H9 (cell line): ENCODE data around the gene REV1. TPM values are rescaled to one million over a fixed set of nuclear protein-coding genes. Genes with fewer than 3 reads are reported as not detected.

ENCODE experiments used
- DNase-seq: peaks from one replicate; pipeline ENCODE4 v3.0.0-alpha.2; 2017
- H2AFZ ChIP-seq: one replicate; pipeline ENCODE4 v1.6.1; 2013; ENCODE audit warnings: mild to moderate bottlenecking, low read length, control low read depth, moderate library complexity
- H2AK5ac ChIP-seq: 2 replicates; pipeline ENCODE4 v1.6.1; 2013; ENCODE audit warnings: low read length, control low read depth, mixed read lengths; ENCODE audit not compliant: insufficient read length
- H2BK120ac ChIP-seq: one replicate; pipeline ENCODE4 v1.6.1; 2013; ENCODE audit warnings: low read depth, mild to moderate bottlenecking, low read length, control low read depth, inconsistent platforms; ENCODE audit not compliant: poor library complexity, severe bottlenecking
- H2BK12ac ChIP-seq: 2 replicates; pipeline ENCODE4 v1.6.1; 2013; ENCODE audit warnings: low read length, control low read depth, mixed read lengths, low read depth; ENCODE audit not compliant: insufficient read length
- H2BK15ac ChIP-seq: 2 replicates; pipeline ENCODE4 v1.6.1; 2013; ENCODE audit warnings: low read depth, low read length, control low read depth
- H2BK20ac ChIP-seq: one replicate; pipeline ENCODE4 v1.6.1; 2013; ENCODE audit warnings: low read depth, mild to moderate bottlenecking, low read length, control low read depth, inconsistent platforms; ENCODE audit not compliant: poor library complexity, severe bottlenecking
- H2BK5ac ChIP-seq: 2 replicates; pipeline ENCODE4 v1.6.1; 2013; ENCODE audit warnings: low read length, control low read depth, mixed read lengths; ENCODE audit not compliant: insufficient read length
- H3K14ac ChIP-seq: 2 replicates; pipeline ENCODE4 v1.6.1; 2013; ENCODE audit warnings: low read length, control low read depth; ENCODE audit not compliant: insufficient read depth
- H3K18ac ChIP-seq: 2 replicates; pipeline ENCODE4 v1.6.1; 2013; ENCODE audit warnings: low read depth, mild to moderate bottlenecking, mixed read lengths, low read length, control low read depth; ENCODE audit not compliant: insufficient read length
- H3K23ac ChIP-seq: 2 replicates; pipeline ENCODE4 v1.6.1; 2013; ENCODE audit warnings: low read length, control low read depth, mixed read lengths, low read depth; ENCODE audit not compliant: insufficient read length
- H3K23me2 ChIP-seq: 2 replicates; pipeline ENCODE4 v1.6.1; 2013; ENCODE audit warnings: low read depth, mild to moderate bottlenecking, mixed read lengths, low read length, control low read depth; ENCODE audit not compliant: insufficient read length, poor library complexity, severe bottlenecking
- H3K27ac ChIP-seq: 2 replicates; pipeline ENCODE4 v1.5.1; 2013; ENCODE audit warnings: low read length, control low read depth, mixed read lengths, low read depth; ENCODE audit not compliant: insufficient read length
- H3K27me3 ChIP-seq: 2 replicates; pipeline ENCODE4 v1.6.1; 2013; ENCODE audit warnings: low read length, control low read depth, inconsistent platforms; ENCODE audit not compliant: insufficient read depth
- H3K4ac ChIP-seq: 2 replicates; pipeline ENCODE4 v1.6.1; 2013; ENCODE audit warnings: low read depth, mild to moderate bottlenecking, control low read depth, inconsistent platforms, low read length, moderate library complexity
- H3K4me1 ChIP-seq: 2 replicates; pipeline ENCODE4 v1.6.1; 2013; ENCODE audit warnings: low read length, control low read depth, inconsistent platforms; ENCODE audit not compliant: insufficient read depth
- H3K4me2 ChIP-seq: 2 replicates; pipeline ENCODE4 v1.6.1; 2013; ENCODE audit warnings: low read length, control low read depth, mixed read lengths; ENCODE audit not compliant: insufficient read length, insufficient read depth
- H3K56ac ChIP-seq: 2 replicates; pipeline ENCODE4 v1.6.1; 2013; ENCODE audit warnings: low read depth, mild to moderate bottlenecking, mixed read lengths, low read length, control low read depth; ENCODE audit not compliant: insufficient read length
- H3K79me1 ChIP-seq: 2 replicates; pipeline ENCODE4 v1.6.1; 2013; ENCODE audit warnings: low read depth, mild to moderate bottlenecking, moderate library complexity, low read length, control low read depth, inconsistent platforms; ENCODE audit not compliant: insufficient read depth, poor library complexity, severe bottlenecking
- H3K79me2 ChIP-seq: 2 replicates; pipeline ENCODE4 v1.6.1; 2013; ENCODE audit warnings: low read length, control low read depth, inconsistent platforms; ENCODE audit not compliant: insufficient read depth
- H3K9ac ChIP-seq: 2 replicates; pipeline ENCODE4 v1.6.1; 2013; ENCODE audit warnings: low read length, control low read depth, mixed read lengths; ENCODE audit not compliant: insufficient read length; ENCODE audit errors: extremely low read depth
- H3K9me3 ChIP-seq: one replicate; pipeline ENCODE4 v1.6.1; 2013; ENCODE audit warnings: low read depth, low read length, inconsistent platforms; ENCODE audit not compliant: control insufficient read depth
- H3T11ph ChIP-seq: one replicate; pipeline ENCODE4 v1.6.1; 2013; ENCODE audit warnings: mild to moderate bottlenecking, low read length, control low read depth, inconsistent platforms
- H4K20me1 ChIP-seq: one replicate; pipeline ENCODE4 v1.6.1; 2013; ENCODE audit not compliant: control insufficient read depth, insufficient read length, insufficient read depth
- H4K5ac ChIP-seq: 2 replicates; pipeline ENCODE4 v1.6.1; 2013; ENCODE audit warnings: low read depth, mild to moderate bottlenecking, mixed read lengths, low read length, control low read depth; ENCODE audit not compliant: insufficient read length
- H4K8ac ChIP-seq: replicated peaks from 2 replicates; pipeline ENCODE4 v1.6.1; 2013; ENCODE audit warnings: low read length, control low read depth, mixed read lengths, low read depth; ENCODE audit not compliant: insufficient read length
- H4K91ac ChIP-seq: 2 replicates; pipeline ENCODE4 v1.6.1; 2013; ENCODE audit warnings: low read depth, mild to moderate bottlenecking, moderate library complexity, mixed read lengths, low read length, control low read depth; ENCODE audit not compliant: insufficient read length
- H3K27ac Mint-ChIP-seq, 3 experiments: 2 replicates in 2 of 3; 3 replicates in 1 of 3; pipeline ENCODE4 v1.8.0; 2020 to 2021; ENCODE audit warnings: mixed read lengths in 3 of 3, mild to moderate bottlenecking in 1 of 3, moderate library complexity in 1 of 3
- H3K27me3 Mint-ChIP-seq: 2 replicates; pipeline ENCODE4 v1.8.0; 2021; ENCODE audit warnings: low read depth, mild to moderate bottlenecking, moderate library complexity, mixed read lengths
- H3K36me3 Mint-ChIP-seq, 3 experiments: 2 replicates in 2 of 3; 3 replicates in 1 of 3; pipeline ENCODE4 v1.8.0; 2020 to 2021; ENCODE audit warnings: low read depth in 3 of 3, mixed read lengths in 3 of 3; ENCODE audit not compliant: insufficient read depth in 1 of 3
- H3K4me1 Mint-ChIP-seq, 2 experiments: 2 replicates each; pipeline ENCODE4 v1.8.0; 2020; ENCODE audit warnings: mixed read lengths in 2 of 2
- H3K4me3 Mint-ChIP-seq, 2 experiments: 2 replicates in 1 of 2; 3 replicates in 1 of 2; pipeline ENCODE4 v1.8.0; 2020 to 2021; ENCODE audit warnings: mild to moderate bottlenecking in 2 of 2, mixed read lengths in 2 of 2, moderate library complexity in 1 of 2
- H3K9me3 Mint-ChIP-seq, 2 experiments: 2 replicates in 1 of 2; 3 replicates in 1 of 2; pipeline ENCODE4 v1.8.0; 2020; ENCODE audit warnings: mild to moderate bottlenecking in 2 of 2, mixed read lengths in 2 of 2, moderate library complexity in 1 of 2
- CTCF ChIP-seq: fragments of 200-600 bp; sonication (generic); conservative IDR thresholded peaks from 3 replicates; pipeline ENCODE4 v1.8.0; 2021; ENCODE audit warnings: antibody characterized with exemption, mild to moderate bottlenecking
- WGBS: extraction: QIAGEN DNeasy Blood & Tissue Kit; methylation state at CpG from one replicate; pipeline ENCODE4 v1.1.7; 2013; ENCODE audit warnings: missing lambda C conversion rate, low lambda C conversion rate, mixed read lengths; ENCODE audit not compliant: insufficient read length; ENCODE audit errors: extremely low coverage; 5-methylcytosine and 5-hydroxymethylcytosine counted together
- total RNA-seq: library from RNA; stranded (reverse); gene quantifications from 2 replicates; pipeline ENCODE4 v1.2.1, GENCODE V29; 2021

Gene REV1
- total RNA-seq, 1 experiment from 2014 or later, result 41.6 TPM

GRCh38 chr2:99397266-99397920 is 92.4 kb downstream of the REV1 start:
- WGBS, result no CpG with 5 or more reads among the region's 3 CpGs
- no peak overlapping the region for H3K23ac ChIP-seq
- H3K27me3 ChIP-seq, result no peaks in the 10 kb centered on the region
- no peaks in the 10 kb centered on the region for H3K9me3 ChIP-seq
- no peaks in the 10 kb centered on the region for H3K23me2 ChIP-seq
- H2BK12ac ChIP-seq, result no peak overlapping the region
- H3T11ph ChIP-seq, result no peak overlapping the region
- H3K36me3 Mint-ChIP-seq, result peaks cover 40 to 89% (median 64%) of the 10 kb centered on the region in 3 experiments; a peak in 6 of 7 replicates
- no peak overlapping the region for H2BK20ac ChIP-seq
- no peak overlapping the region for H2BK5ac ChIP-seq
- H3K4me1 Mint-ChIP-seq, result peaks cover 5 to 7% of the 10 kb centered on the region in 2 experiments
- no peak overlapping the region for H2BK120ac ChIP-seq
- no peak overlapping the region for H4K5ac ChIP-seq
- no peak overlapping the region for H3K56ac ChIP-seq
- no peak overlapping the region for H3K27ac ChIP-seq
- no peaks in the 10 kb centered on the region for H3K9me3 Mint-ChIP-seq
- H3K18ac ChIP-seq, result no peak overlapping the region
- H3K4me1 ChIP-seq, result no peaks in the 10 kb centered on the region
- H2BK15ac ChIP-seq, result no peak overlapping the region
- H4K8ac ChIP-seq, result no peak overlapping the region
- no peak overlapping the region for H3K9ac ChIP-seq
- no peak for DNase-seq
- H3K79me1 ChIP-seq, result no peaks in the 10 kb centered on the region
- TF ChIP-seq CTCF, result no peak
- H4K20me1 ChIP-seq, result no peaks in the 10 kb centered on the region
- no peak overlapping the region for H2AFZ ChIP-seq
- no peak overlapping the region for H4K91ac ChIP-seq
- H3K4me3 Mint-ChIP-seq, result no peak overlapping the region
- H3K27me3 Mint-ChIP-seq, result no peaks in the 10 kb centered on the region
- H3K79me2 ChIP-seq, result no peaks in the 10 kb centered on the region
- peak overlapping the region; percentile 64 to 80 (median 68); a peak in 5 of 7 replicates for H3K27ac Mint-ChIP-seq
- H2AK5ac ChIP-seq, result no peak overlapping the region
- H3K14ac ChIP-seq, result no peak overlapping the region
- no peak overlapping the region for H3K4ac ChIP-seq
- H3K4me2 ChIP-seq, result no peak overlapping the region
